ENCODE data around the gene PHLPP1.
A peak's percentile ranks its signal among the peaks of the same experiment; 100 is the strongest.

PHLPP1 gene

DNA sequence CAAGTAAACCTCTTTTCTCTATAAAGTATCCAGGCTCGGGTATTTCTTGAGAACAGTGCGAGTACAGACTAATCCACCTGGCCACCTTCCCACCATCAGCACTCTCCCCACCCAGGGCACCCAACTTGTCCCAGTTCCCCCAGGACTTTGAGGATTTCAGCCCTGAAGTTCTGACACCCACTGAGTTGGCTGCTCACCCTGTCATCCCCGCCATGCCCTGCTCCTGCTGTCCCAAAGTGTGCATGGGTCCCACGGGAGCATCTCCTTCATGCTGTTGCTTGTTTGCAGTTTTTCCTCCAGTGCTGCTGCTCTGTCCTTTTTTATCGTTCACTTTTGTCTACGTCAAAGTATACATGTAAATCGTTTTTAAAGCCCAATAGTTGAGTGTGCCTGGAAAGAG, 273.9 kb downstream of the PHLPP1 start:
- Mint-ChIP-seq H3K4me1 (peaks cover 24% of the 10 kb centered on the region), H3K27ac (no peak overlapping the region), H3K27me3 (ENCODE audit: low read depth, poor library complexity) (peaks cover 2% of the 10 kb centered on the region), H3K4me3 (no peak overlapping the region), H3K9me3 (no peaks in the 10 kb centered on the region), H3K36me3 (ENCODE audit: low read depth) (no peaks in the 10 kb centered on the region)
- DNase-seq, result no peak
- TF ChIP-seq, protein P1, sequence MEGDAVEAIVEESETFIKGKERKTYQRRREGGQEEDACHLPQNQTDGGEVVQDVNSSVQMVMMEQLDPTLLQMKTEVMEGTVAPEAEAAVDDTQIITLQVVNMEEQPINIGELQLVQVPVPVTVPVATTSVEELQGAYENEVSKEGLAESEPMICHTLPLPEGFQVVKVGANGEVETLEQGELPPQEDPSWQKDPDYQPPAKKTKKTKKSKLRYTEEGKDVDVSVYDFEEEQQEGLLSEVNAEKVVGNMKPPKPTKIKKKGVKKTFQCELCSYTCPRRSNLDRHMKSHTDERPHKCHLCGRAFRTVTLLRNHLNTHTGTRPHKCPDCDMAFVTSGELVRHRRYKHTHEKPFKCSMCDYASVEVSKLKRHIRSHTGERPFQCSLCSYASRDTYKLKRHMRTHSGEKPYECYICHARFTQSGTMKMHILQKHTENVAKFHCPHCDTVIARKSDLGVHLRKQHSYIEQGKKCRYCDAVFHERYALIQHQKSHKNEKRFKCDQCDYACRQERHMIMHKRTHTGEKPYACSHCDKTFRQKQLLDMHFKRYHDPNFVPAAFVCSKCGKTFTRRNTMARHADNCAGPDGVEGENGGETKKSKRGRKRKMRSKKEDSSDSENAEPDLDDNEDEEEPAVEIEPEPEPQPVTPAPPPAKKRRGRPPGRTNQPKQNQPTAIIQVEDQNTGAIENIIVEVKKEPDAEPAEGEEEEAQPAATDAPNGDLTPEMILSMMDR (IDR thresholded peaks at IDR 0.05), result no peak

DNA sequence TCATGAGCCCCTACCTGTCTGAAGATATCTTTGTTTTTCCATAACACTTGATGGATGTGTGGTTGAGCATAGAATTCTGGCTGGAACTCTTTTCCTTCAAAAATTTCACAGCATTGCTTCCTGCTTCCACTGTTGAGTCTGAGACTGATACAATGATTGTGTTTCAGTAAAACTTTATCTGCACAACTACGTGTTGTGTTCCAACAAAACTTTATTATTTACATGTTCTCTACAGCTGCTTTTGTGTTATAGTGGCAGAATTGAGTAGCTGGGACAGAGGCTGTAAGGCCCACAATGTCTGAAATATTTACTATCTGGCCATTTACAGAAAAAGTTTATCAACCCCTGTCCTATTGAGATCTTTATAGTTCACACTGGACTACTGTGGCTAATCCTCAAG, 275.3 kb downstream of the PHLPP1 start:
- H3K9me3 Mint-ChIP-seq, result no peaks in the 10 kb centered on the region
- TF ChIP-seq, protein P1 (IDR thresholded peaks at IDR 0.05), result no peak
- no peaks in the 10 kb centered on the region for H3K36me3 Mint-ChIP-seq (ENCODE audit: low read depth)
- no peak overlapping the region for H3K4me3 Mint-ChIP-seq
- DNase-seq, result no peak
- H3K27me3 Mint-ChIP-seq (ENCODE audit: low read depth, poor library complexity), result peaks cover 2% of the 10 kb centered on the region
- H3K27ac Mint-ChIP-seq, result no peak overlapping the region
- H3K4me1 Mint-ChIP-seq, result peaks cover 24% of the 10 kb centered on the region

DNA sequence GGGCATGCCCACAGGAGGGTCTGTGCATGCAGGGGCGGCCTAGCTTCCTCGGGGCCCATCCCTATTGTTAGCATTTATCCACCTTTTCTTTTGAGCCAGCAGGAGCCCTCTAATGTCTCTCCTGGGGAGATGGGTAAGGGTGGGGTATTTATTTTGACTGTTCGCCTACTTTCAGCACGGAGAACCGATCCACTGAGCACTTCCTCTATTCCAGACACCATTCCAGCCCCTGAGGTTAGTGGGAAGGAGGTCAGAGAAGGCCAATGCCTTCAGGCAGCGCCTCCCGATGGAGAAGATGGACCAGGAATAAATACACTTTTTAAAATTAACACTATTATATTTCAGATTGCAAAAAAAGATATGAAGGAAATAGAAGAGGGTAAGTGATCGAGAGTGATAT, 276.0 kb downstream of the PHLPP1 start:
- TF ChIP-seq, protein P1 (IDR thresholded peaks at IDR 0.05), result no peak
- Mint-ChIP-seq H3K27me3 (ENCODE audit: low read depth, poor library complexity) (no peaks in the 10 kb centered on the region), H3K4me3 (no peak overlapping the region), H3K9me3 (no peaks in the 10 kb centered on the region), H3K4me1 (peaks cover 26% of the 10 kb centered on the region), H3K36me3 (ENCODE audit: low read depth) (no peaks in the 10 kb centered on the region), H3K27ac (no peak overlapping the region)
- no peak for DNase-seq

DNA sequence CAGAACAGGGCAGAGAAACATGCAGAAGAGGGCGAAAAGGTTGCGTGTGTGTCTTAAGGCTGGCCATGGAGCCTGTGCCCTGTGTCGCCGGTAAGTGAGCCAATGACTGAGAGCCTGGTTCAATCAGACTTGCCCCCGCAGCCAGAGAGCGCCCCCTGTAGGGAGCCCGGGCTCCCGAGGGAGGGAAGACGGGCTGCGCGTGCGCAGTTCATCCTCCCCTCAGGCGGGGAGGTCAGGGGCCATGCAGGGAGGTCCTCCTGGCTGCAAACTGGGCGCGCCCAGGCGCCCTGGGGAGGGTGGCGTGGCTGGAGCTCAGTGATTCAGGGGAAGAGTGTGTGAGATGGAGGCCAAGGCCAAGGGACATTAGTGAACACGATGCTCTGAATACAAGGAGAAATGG, 276.6 kb downstream of the PHLPP1 start:
- no peak overlapping the region for H3K4me3 Mint-ChIP-seq
- TF ChIP-seq, protein P1 (IDR thresholded peaks at IDR 0.05), result no peak
- no peaks in the 10 kb centered on the region for H3K36me3 Mint-ChIP-seq (ENCODE audit: low read depth)
- no peaks in the 10 kb centered on the region for H3K9me3 Mint-ChIP-seq
- H3K27ac Mint-ChIP-seq, result no peak overlapping the region
- DNase-seq, result no peak
- H3K27me3 Mint-ChIP-seq (ENCODE audit: low read depth, poor library complexity), result no peaks in the 10 kb centered on the region
- peaks cover 32% of the 10 kb centered on the region for H3K4me1 Mint-ChIP-seq

DNA sequence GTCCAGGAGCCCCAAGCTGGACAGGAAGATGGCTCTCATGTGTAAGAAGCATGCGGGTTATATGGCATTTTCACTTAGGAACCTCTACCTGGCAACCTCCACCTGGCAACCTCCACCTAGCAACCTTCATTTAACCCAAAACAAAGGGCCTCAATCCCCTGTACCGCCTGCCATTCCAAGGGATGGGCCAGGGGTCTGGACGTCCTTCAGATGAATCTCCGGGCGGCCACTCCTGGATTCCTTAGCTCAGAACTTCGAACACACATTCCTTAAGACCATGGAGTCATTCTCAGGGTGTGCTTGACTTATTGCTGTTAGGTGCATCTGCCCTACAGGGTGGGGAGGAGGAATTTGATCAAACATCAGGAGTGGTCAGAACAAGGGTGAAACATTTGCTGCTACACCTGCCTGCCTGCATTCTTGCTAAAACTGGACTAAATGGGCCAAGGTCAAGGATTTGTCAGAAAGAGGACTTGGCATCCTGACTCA, 277.6 kb downstream of the PHLPP1 start:
- peaks cover 32% of the 10 kb centered on the region for H3K4me1 Mint-ChIP-seq
- TF ChIP-seq, protein P1 (IDR thresholded peaks at IDR 0.05), result no peak
- H3K9me3 Mint-ChIP-seq, result no peaks in the 10 kb centered on the region
- H3K27ac Mint-ChIP-seq, result no peak overlapping the region
- H3K36me3 Mint-ChIP-seq (ENCODE audit: low read depth), result no peaks in the 10 kb centered on the region
- DNase-seq, result no peak
- H3K4me3 Mint-ChIP-seq, result no peak overlapping the region
- H3K27me3 Mint-ChIP-seq (ENCODE audit: low read depth, poor library complexity), result no peaks in the 10 kb centered on the region

- TF ChIP-seq, protein P1 (IDR thresholded peaks at IDR 0.05), result no peak
- Mint-ChIP-seq H3K9me3 (no peaks in the 10 kb centered on the region), H3K4me3 (no peak overlapping the region), H3K36me3 (ENCODE audit: low read depth) (no peaks in the 10 kb centered on the region), H3K27me3 (ENCODE audit: low read depth, poor library complexity) (peaks cover 2% of the 10 kb centered on the region), H3K27ac (peak overlapping the region; percentile 77), H3K4me1 (peaks cover 17% of the 10 kb centered on the region)
- DNase-seq, result no peak
These were observed 281.2 kb downstream of the PHLPP1 start for GRCh38 chr18:62996566-62996965.

Measured in nephron progenitor cell (in vitro differentiated cells).